BE2C (cell line): ENCODE results near the gene ZNF785.

Experiments used
- DNase-seq: peaks from one replicate; pipeline ENCODE4 v3.0.0-alpha.2; 2020
- H3K27me3 ChIP-seq: fragments of 250-450 bp; sonication (Bioruptor Pico); 2 replicates; pipeline ENCODE4 v1.5.1; 2020; ENCODE audit warnings: mild to moderate bottlenecking
- H3K36me3 ChIP-seq: fragments of 250-450 bp; sonication (Bioruptor Pico); 2 replicates; pipeline ENCODE4 v1.5.1; 2020; ENCODE audit warnings: mild to moderate bottlenecking
- H3K4me1 ChIP-seq: fragments of 250-450 bp; sonication (Bioruptor Pico); 2 replicates; pipeline ENCODE4 v1.5.1; 2020
- H3K4me3 ChIP-seq: 2 replicates; pipeline ENCODE4 v1.5.1; 2011; ENCODE audit warnings: low read depth, low read length
- H3K9me3 ChIP-seq: fragments of 250-450 bp; sonication (Bioruptor Pico); 2 replicates; pipeline ENCODE4 v1.5.1; 2020
- CTCF ChIP-seq: IDR thresholded peaks from 2 replicates; pipeline ENCODE4 v1.5.1; 2012; ENCODE audit warnings: mild to moderate bottlenecking, low read depth, low read length

The ZNF785 gene

GRCh38 chr16:30567991-30568638 lies 17.4 kb downstream of the ZNF785 start:
- Histone ChIP-seq H3K4me3 (no peak overlapping the region), H3K27me3 (no peaks in the 10 kb centered on the region), H3K9me3 (no peaks in the 10 kb centered on the region), H3K4me1 (no peaks in the 10 kb centered on the region), H3K36me3 (no peaks in the 10 kb centered on the region)
- no peak for DNase-seq
- no peak for TF ChIP-seq CTCF

GRCh38 chr16:30567160-30567990 lies 18.1 kb downstream of the ZNF785 start:
- no peak overlapping the region for H3K4me3 ChIP-seq
- no peak for DNase-seq
- no peaks in the 10 kb centered on the region for H3K4me1 ChIP-seq
- H3K27me3 ChIP-seq: no peaks in the 10 kb centered on the region
- no peaks in the 10 kb centered on the region for H3K36me3 ChIP-seq
- H3K9me3 ChIP-seq: no peaks in the 10 kb centered on the region
- no peak for TF ChIP-seq CTCF

GRCh38 chr16:30566531-30566930 lies 19.0 kb downstream of the ZNF785 start:
- no peak for TF ChIP-seq CTCF

GRCh38 chr16:30565984-30566383 lies 19.5 kb downstream of the ZNF785 start:
- no peak for DNase-seq
- Histone ChIP-seq H3K36me3 (no peaks in the 10 kb centered on the region), H3K4me3 (no peak overlapping the region), H3K4me1 (no peaks in the 10 kb centered on the region), H3K9me3 (no peaks in the 10 kb centered on the region), H3K27me3 (no peaks in the 10 kb centered on the region)
- TF ChIP-seq CTCF: no peak

More at GRCh38 chr16:30566531-30566930, 19.0 kb downstream of the ZNF785 start:
- DNase-seq: no peak
- Histone ChIP-seq H3K9me3 (no peaks in the 10 kb centered on the region), H3K4me1 (no peaks in the 10 kb centered on the region), H3K27me3 (no peaks in the 10 kb centered on the region), H3K36me3 (no peaks in the 10 kb centered on the region), H3K4me3 (no peak overlapping the region)

- H3K27me3 ChIP-seq: no peaks in the 10 kb centered on the region
- no peak overlapping the region for H3K4me3 ChIP-seq
- no peak for DNase-seq
- H3K4me1 ChIP-seq: no peaks in the 10 kb centered on the region
- TF ChIP-seq CTCF: no peak
- no peaks in the 10 kb centered on the region for H3K9me3 ChIP-seq
- no peaks in the 10 kb centered on the region for H3K36me3 ChIP-seq
Observed at GRCh38 chr16:30565526-30565925, 20.0 kb downstream of the ZNF785 start.

- H3K9me3 ChIP-seq: no peaks in the 10 kb centered on the region
- no peak for TF ChIP-seq CTCF
- H3K4me3 ChIP-seq: no peak overlapping the region
- no peaks in the 10 kb centered on the region for H3K36me3 ChIP-seq
- DNase-seq: no peak
- H3K27me3 ChIP-seq: no peaks in the 10 kb centered on the region
- H3K4me1 ChIP-seq: no peaks in the 10 kb centered on the region
Observed at GRCh38 chr16:30562021-30562420, 23.5 kb downstream of the ZNF785 start.
